ENCODE results near the gene FSCN2.

Gene FSCN2

DNA sequence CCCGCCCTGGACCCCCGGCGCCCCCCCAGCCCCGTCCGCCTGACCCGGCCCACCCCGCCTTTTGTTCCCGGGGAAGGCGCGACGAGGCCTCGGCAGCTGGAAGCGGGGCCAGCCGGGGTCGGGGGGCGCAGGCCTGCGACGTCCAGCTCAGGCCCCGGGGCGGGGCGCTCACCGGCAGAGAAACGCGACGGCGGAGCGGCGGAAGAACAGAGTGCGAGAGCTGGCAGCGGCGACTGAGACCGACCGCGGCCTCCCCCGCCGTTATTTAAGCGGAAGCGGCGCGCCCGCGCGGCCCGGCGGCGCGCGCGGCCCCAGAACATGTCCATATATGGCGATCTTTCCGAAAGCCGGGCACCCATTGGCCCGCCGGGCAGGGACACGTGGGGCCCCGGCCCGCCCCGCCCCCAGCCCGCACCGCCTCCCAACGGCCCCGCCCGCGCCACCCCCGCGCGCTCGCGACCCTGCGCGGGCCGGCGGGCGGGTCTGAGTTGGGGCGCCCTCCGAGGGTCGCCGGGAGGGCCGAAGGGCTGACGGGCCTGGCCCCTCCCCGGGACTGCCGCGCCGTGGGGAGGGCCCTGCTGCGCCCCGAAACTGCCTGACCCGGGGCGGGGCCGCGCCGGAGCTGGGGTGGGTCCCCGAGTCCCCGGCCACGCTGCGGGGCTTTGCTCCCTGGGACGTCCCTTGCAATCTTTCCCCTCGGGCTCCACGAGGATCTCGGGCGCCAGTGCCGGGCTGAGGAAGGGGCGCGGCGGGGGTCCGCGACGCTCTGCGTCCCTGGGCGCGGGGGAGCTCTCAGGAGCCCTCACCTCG lies 15.4 kb upstream of the FSCN2 start, which contains the start of gene ACTG1:
Gene ACTG1, minus strand, starts transcription at position 238 of the 810 bp plus-strand sequence. CDS start 445 bp downstream, outside the sequence.
- peak; percentile 92 to 98 for DNase-seq

DNA sequence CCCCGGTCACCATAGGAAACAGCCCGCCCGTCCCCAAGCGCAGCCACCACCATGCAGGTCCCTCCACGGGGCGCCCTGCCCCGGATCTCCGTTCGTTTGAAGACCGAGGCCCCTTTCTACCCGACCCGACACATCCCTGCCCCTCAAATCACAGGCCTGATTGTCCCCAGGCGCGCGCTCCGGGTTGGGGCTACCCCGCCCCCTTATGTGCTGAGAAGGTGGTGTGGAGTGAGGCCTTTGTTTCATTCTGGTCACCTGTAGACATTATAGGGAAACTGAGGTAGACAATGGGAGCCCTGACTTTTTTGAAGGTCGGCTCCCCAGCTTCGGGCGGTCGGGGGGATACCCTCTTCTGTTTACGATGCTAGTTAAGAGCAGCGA lies 14.8 kb upstream of the FSCN2 start:
- peak; percentile 78 to 83 for DNase-seq

DNA sequence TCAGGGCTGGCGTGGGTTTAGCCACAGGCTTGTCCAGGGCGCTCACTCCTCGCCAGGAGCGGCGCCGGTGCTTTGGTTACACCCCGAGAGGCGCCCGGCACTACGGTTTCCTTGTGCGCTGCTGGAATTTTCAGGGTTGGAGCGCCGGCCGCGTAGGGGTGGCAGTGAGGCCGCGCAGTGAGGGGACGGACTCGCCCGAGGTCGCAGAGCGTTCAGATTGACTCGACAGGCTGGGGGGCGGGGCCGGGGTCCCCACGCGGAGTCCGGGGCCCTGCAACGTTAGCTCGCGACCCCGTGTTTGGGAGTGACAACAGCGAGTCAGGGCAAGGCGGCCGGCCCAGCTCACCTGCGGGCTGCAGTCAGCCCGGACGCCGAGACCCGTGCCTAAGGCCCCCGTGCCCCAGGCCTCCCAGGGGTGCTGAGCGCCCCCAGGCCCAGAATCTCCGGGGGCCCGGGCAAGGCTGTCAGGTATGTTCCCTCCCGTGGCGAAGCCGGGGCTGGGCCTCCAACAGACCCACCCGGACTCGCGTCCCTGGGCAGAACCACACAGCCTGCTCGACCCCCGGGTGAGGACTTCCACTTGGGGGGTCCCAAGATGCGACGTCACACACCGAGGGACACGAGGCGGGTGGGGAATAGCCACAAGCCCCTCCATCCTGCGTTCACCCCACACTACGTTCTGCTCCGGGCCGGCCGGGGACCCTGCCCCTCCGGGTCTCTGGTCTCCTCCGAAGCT lies 14.3 kb upstream of the FSCN2 start:
- DNase-seq, result peak; percentile 73 to 85

DNA sequence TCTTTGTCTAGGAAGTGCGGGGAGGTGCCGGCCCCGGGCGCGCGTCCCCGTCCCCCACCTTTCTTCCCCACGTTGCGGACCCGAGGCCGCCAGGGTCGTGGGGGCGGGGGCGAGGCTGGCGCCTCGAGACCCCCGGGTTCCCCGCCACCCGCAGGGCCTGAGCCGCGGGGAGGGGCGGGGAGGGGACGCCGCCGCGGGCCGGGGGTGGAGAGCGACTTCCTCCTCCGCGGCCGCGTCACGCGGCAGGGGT lies 13.8 kb upstream of the FSCN2 start:
- DNase-seq, result no peak

DNA sequence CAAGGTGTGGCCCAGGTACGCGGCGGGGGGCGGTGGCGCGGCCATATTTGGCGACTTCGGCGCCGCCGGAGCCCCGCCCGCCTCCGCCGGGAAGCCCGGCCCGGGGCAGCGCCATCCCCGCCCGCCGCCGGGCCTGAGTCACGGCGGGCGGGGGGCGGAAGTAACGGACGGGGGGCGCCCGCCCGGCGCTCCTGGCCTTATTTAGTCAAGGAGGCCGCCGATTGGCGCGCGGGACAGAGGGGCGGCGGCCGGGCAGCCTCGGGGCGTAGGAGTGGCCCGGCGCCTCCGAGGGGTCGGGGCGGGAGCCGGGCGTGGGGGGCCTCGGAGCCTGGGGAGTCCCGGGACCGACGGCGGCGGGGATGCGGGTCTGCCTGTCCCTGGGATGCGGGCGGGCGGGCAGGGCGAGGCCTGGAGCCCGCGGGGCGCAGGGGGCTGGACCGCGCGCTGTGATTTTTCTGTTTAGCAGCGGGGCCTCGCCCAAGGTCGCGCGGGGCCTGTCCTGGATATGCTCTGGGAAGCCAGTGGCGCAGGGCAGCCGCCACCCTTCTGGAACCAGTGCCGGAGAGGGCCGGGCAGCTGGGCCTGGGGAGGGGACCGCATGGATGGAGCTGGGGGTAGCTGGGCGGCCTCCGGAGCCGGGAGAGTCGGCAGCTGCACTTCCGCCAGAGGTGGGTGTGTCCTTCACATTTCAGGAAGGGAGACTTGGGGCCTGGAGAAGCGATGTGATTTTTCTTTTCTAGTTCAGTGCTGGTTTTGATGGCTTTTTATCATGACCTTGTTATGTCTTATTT lies 13.2 kb upstream of the FSCN2 start:
- DNase-seq, result peak; percentile 55 to 70

DNA sequence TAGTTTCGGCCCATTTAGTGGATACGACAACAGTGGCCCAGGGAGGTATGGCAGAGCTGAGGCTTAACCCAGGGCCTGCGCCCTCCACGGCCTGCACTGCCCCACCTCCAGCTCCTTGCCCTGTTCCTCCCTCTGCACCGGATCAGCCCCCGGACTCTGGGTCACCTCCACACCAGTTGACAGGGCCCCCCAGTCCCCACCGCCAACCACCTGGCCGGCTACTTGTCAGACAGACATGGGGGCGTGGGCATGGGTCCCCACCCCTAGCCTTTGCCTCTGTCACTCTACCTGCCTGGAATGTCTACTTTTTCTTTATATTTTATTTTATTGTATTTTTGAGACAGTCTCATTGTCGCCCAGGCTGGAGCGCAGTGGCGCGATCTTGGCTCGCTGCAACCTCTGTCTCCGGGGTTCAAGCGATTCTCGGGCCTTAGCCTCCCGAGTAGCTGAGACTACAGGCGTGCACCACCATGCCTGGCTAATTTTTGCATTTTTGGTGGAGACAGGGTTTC lies 12.6 kb upstream of the FSCN2 start:
- no peak for DNase-seq

DNA sequence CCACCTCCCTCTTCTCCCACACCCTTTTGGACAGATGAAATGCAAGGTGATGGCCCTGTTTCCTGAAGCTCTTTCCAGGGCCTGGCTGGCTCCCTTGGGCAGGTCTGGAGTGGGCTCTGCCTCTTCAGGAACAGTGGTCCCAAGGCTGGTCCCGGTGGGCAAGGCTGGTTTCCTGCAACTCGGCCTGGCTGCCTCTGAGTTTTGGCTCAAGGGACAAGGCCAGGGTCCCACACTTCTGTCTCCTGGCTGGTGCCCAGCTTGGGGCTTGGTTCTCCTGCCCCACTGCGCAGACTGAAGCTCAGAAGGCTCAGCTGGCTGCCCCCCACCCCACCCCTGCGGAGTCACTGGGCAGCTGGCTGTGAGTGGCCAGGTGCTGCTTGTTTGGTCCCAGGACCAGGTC lies 11.7 kb upstream of the FSCN2 start:
- no peak for DNase-seq

DNA sequence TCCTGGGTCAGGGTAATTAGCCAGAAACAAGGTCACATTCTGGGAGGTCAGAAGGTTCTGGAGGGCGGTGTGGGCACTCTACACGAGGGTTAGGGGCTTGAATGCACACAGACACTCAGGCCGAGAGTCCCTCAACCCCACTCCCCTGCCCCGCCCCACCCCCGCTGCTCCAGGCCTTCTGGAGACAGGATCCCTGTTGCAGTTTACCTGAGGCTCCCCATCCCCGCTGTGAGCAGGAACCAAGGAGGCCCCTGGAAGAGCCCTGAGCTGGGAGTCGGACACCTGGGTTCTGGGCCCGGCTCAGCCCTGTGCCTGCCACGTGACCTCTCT lies 11.2 kb upstream of the FSCN2 start:
- no peak for DNase-seq

DNA sequence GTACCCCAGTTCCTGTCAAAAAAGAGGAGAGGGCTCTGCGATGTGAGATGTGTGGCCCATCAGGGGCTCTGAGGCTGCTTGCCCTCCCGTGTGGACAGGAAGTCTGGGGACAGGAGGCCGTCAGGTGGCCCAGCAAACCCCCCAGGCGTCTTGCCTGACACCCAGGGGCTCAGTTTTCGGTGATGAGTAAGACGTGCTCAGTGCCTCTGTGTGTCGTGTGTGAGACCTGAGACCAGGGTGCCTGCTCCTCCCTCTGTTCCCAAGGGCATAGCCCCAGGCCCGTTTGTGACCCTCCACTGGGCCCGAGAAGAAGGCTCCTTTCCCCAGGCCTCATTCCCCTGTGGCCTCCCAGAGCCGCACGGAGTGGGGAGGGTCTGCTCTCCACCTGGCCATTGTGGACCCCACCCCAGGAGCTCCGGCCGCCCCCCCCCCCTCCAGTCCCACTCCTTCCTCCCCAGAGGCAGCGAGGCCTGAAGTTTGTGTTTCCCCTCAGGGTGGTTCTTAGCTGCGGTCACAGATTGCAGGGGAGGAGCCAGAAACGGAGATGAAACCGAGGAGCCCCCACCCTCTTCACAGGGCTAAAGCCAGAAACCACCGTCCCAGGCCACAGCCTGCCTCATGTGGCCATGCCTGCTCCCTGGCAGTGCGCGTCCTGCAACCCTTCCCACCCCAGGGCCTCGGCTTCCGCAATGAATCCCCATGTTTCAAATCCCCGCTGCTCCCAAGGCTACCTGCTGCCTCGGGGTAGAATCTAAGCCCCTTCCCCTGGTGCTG lies 10.7 kb upstream of the FSCN2 start:
- DNase-seq, result peak; percentile 32 to 73

DNA sequence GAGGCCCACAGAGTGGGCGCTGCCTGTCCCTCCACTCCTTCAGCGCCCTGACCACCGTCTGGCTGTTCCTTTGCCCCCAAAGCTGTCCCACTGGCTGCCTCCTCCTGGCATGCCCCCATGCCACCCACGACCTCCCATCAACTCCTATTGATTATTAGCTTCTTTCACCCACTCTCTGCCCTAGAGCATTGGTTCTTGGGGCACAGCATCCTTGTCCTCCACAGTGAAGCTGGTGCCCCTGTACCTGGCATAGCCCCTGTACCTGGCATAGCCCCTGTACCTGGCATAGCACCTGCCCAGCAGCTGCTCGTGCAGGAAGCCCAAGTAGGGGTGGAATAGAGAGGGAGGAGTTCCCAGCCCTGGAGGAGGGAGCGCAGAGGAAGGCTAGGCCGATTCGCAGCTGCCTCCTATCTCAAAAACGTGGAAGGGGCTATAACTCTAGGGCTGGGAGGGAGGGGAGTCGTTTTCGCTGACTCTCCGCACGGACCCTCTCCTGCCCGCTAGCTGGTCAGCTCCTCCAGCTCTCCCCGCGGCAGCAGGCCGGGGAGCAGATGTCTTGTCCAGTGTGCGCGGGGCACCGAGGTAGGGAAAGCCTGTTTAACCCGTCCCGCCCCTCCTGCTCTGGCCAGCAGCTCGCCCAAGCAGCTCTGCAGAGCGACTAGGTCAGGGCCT lies 9.9 kb upstream of the FSCN2 start:
- no peak for DNase-seq

DNA sequence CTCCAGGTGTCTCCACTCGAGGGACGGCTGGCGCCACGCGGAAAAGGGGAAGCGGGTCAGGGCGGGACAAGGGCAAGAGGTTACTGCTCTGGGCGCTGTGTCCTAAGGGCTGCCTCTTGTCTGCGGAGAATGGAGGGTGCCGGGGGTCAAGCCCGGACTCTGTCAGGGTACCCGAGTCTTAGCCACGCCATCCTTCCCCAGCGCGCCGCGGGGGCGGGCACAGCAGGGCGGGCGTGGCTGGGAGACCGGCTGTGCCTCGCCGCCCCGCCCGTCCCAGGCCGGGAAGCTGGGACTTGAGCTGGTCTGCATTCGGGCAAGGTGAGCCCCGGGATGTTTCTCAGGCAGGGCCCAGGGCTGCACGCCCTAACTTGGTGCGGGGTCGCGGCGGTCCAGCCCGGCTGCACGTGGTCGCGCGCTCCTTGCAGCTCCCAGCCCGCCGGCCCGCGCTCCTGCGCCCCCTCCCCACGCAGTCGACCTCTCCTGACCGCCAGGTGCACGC lies 9.3 kb upstream of the FSCN2 start:
- no peak for DNase-seq

DNA sequence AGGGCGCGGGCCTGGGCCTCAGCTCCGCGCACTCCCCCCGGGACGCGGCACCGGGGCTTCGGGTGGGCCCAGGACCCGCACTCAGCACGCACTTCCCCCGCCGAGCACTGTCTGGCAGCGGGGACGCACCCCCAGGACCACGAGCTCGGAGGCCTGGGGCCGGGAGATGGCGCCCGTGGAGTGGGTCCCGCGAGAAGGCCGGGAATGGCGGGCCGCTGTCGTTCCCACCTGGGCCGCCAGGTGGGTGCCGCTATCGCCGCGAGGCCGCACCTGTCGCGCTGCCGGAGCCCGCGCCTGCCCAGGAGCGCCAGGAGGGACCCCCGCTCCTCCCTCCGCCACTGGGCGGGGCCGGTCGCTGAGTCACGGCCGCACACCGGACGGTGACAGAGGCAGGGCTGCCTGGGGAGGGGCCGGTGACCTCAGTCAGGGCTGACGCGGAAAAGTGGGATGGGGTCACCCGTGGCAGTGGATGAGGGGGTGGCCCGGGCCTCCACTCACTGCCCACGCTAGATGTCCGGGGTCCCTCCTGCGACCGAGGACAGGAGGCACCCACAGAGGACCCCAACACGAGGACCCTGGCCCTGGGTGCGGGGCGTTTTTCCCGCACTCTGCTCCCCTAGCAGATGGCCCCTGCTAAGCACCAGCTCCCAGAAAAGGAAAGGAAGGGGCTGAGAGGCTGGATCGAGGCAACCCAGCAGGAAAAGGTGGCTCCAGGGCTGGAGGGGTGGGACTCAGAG lies 8.7 kb upstream of the FSCN2 start:
- DNase-seq, result peak in 1 of 2 experiments; percentile 59

DNA sequence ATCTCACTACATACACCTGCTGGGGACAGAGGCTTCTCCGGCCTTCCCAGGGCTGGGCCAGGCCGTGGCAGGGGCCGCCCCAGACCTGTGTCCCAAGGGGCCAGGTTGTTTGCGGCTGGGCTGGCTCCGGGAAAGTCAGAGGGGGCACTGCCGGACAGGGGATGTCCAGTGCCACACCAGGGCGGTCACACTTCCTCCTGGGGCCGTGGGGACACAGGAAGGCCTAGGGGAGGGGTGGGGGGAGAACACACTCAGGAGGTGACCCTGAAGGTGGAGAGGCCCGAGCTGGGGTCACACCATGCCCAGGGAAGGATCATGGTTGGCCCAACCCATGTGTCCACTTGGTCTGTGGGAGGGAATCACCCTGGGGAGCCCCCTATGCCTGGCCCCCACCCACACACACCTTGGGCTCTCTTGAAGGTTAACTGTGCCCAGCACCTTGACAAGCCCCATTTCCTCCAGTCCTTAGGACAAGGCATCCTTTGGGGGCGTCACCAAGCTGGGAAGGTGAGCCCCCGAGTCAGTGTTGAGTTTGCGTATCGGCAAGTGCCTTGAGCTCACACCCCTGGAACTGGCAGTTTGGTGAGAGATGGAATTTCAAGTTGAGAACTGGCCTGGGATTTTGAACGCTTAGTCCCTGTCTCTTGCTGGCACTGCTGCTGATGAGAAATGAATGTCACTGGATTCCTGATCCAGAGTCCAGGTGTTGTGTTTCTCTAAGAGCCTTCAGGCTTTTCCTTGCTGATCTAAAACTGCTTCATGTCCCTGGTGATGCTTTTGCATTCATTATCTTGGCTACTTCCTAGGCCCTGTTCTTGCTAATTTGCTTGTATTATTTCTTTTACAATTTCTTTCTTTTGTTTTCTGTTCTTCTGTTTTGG lies 7.9 kb upstream of the FSCN2 start:
- DNase-seq, result peak in 1 of 2 experiments; percentile 33

DNA sequence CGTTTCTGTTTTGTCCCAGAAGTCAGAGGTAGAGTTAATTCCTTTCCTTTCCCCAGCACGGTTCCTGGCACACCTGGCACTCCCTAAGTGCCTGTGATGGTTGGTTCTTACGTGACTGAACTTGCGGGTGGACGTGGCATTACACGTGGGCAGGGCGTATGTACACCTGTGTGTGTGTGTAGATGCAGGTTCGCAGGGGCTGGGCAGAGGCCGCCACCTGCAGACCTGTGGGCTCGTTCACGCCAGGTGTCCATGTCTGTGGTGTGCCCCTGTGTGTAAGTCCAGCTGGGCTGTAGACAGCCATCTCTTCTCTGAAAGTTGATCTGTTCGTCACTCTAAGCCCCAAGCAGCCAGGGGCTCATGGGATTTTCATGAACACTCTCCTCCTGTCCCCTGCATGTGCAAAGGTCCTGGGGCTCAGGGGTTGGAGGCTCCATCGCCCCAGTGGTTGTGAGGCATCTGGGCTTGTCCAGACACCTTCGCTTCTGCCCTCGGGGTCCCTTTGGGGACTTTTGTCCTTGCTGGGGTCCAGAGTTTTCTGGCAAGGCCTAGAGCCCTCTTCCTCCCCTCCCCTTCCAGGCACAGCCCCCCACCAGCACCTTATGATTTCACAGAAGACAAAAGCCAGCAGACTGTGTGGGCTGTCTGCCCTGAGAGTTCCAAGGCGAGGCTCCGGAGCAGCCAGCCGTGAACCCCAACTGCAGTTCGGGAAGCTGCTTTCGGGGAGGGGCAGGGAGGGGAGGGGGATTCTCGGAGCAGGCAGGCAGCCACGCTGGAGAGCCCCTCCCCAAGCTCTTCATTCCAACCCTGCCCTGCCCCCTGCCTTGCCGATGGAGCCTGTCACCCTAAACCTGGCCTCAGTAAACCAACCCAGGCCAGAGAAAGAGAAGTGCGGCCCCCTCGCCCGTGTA lies 5.4 kb upstream of the FSCN2 start:
- peak in 1 of 2 experiments; percentile 42 for DNase-seq

DNA sequence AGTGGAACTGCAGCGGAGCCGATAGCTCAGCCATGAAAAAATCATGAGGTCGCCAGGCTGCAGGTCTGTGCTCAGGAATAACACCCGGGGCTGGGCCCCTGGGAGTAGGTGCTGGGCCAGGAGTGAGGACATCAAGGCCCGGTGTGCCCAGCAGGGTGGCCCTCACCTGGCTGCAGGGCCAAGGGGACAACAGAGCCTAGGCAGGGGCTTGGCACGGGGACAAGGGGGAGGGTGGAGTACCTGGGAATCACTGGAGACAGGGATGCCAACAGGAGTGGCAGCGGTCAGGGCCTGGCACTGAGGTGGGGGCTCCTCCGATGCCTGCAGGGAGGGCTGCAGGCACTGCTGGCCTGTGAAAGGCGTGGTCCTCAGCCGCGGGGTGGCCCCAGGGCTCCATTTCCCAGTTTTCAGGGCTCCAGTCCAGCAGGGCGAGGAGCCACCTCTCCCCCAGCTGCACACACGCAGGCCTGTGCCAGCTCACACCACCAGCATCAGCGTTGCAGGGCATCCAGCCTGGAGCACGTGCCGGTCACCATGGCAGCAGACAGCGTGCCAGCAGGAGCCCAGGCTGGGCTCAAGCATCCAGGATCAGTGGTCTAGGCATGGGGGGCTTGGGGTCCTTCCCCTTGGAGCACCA lies 4.7 kb upstream of the FSCN2 start:
- DNase-seq, result peak in 1 of 2 experiments; percentile 63

DNA sequence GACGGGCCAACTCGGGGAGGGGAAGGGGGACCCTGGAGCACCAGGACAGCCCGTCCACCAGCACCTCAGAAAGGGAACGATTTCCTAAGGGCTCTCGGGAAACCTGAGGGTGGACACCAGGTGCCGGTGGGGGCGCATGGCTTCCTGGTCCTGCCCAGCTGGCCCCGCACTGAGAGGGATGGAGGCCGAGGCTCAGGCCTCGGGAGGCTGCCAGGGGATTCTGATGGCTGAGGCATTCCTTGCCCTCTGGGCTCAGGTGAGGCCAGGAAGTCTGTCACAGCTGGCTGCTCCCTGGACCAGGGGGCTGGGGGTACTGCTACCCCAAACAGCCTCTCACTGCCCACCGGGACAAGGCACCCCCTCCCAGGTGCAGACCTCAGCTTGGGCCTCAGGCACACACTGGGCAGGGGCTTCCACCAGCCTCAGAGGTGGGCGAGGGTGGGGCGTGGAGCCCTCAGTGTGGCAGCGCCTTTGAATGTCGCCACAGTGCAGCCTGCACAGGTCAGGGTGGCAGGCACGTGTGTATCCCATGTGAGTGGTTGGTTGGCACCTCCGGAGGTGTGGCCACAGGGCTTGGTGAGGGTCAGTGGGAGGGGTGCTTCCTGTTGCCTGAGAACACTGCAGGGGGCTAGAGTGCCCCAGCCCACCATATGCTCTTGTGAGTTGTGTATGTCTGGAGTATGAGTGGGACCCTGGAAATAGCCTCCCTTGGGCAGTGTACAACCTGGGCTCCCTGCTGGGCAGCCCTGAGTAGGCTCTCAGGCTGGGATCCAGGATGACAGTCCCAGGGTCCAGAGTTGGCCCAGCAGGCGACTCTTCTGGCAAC lies 3.9 kb upstream of the FSCN2 start:
- no peak for DNase-seq

DNA sequence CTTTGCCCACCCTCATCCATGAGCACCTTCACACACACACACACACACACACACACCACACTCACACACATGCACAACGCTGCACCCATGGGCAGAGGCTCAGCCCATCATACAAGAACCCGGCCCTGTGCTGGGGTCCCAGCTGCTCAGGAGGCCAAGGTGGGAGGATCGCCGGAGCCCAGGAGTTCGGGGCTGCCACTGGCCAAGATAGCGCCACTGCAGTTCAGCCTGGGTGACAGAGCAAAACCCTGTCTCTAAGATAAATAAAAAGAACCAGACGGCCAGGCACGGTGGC lies 3.4 kb upstream of the FSCN2 start:
- DNase-seq, result no peak
